HCT116 (cell line): Measurements from ENCODE around the gene TRNP1. TPM values are rescaled to one million over a fixed set of nuclear protein-coding genes. Genes with fewer than 3 reads are reported as not detected.

Experiments
- ATAC-seq: fragments of 200-7000 bp; cut with Tn5 transposase; 2 replicates; pipeline ENCODE4 v1.9.1; 2020; ENCODE audit warnings: mild to moderate bottlenecking, moderate library complexity
- BruUV-seq: library from RNA; stranded (reverse); fragments of 400-500 nt; replicated peaks from 2 replicates; lab custom pipeline; 2021; lab: Mats Ljungman, UMichigan
- CTCF ChIA-PET: fragments of 300-600 bp; sonication (Branson Sonifier 250); formaldehyde crosslinking; loops from one replicate; lab custom pipeline; 2021; ENCODE audit warnings: antibody characterized with exemption; lab: Charles Lee
- POLR2A ChIA-PET: fragments of 300-600, 350-600 bp; sonication (Branson Sonifier 250); formaldehyde crosslinking; loops from one replicate; lab custom pipeline; 2021; ENCODE audit warnings: antibody characterized with exemption; lab: Charles Lee
- RAD21 ChIA-PET, 2 experiments: fragments of 300-600 bp; sonication (Branson Sonifier 250); formaldehyde crosslinking; loops; one replicate each; lab custom pipeline; 2023; ENCODE audit warnings: low total read pairs in 2 of 2; ENCODE audit not compliant: uncharacterized antibody in 2 of 2, unreplicated experiment in 2 of 2, low non-redundant PET in 1 of 2; lab: Charles Lee
- DNase-seq: peaks from one replicate; pipeline ENCODE4 v3.0.0-alpha.2; 2010; ENCODE audit warnings: low read depth, low spot score
- H2AFZ ChIP-seq: fragments of 200-600 bp; shearing (Covaris generic), sonication (generic); 2 replicates; pipeline ENCODE4 v1.6.1; 2017; ENCODE audit warnings: low read depth, mixed run types, mixed read lengths, antibody characterized with exemption, low read length; ENCODE audit not compliant: poor library complexity, severe bottlenecking
- H3K27ac ChIP-seq: 2 replicates; pipeline ENCODE4 v1.5.1; 2012; ENCODE audit warnings: low read depth, low read length
- H3K27me3 ChIP-seq: fragments of 200-600 bp; sonication (generic); 2 replicates; pipeline ENCODE4 v1.6.1; 2016; ENCODE audit warnings: mixed run types, low read length, mixed read lengths; ENCODE audit not compliant: insufficient read depth
- H3K36me3 ChIP-seq, 2 experiments: fragments of 200-500 bp in 1 of 2; fragments of 200-600 bp in 1 of 2; sonication (Bioruptor generic) in 1 of 2; sonication (generic) in 1 of 2; 2 replicates each; pipeline versions ENCODE4 v1.5.1 to v1.6.1; 2014 to 2016; ENCODE audit warnings: low read length in 2 of 2, inconsistent platforms in 1 of 2, mixed read lengths in 1 of 2, mixed run types in 1 of 2; ENCODE audit not compliant: insufficient read depth in 2 of 2, control insufficient read depth in 1 of 2
- H3K4me1 ChIP-seq, 2 experiments: fragments of 200-600 bp in 1 of 2; sonication (generic) in 1 of 2; 2 replicates each; pipeline versions ENCODE4 v1.5.1 to v1.6.1; 2012 to 2017; ENCODE audit warnings: low read length in 2 of 2, inconsistent platforms in 1 of 2, mild to moderate bottlenecking in 1 of 2, mixed read lengths in 1 of 2, mixed run types in 1 of 2, moderate library complexity in 1 of 2; ENCODE audit not compliant: insufficient read depth in 2 of 2, control insufficient read depth in 1 of 2
- H3K4me2 ChIP-seq: fragments of 200-600 bp; sonication (generic); 2 replicates; pipeline ENCODE4 v1.6.1; 2017; ENCODE audit warnings: mixed run types, low read length, mixed read lengths
- H3K4me3 ChIP-seq, 2 experiments: fragments of 200-600 bp in 1 of 2; sonication (generic) in 1 of 2; replicated peaks in 1 of 2; 2 replicates each; pipeline ENCODE4 v1.5.1; 2011 to 2016; ENCODE audit warnings: low read length in 2 of 2, control low read depth in 1 of 2, low read depth in 1 of 2, mild to moderate bottlenecking in 1 of 2, mixed read lengths in 1 of 2, mixed run types in 1 of 2
- H3K79me2 ChIP-seq: fragments of 200-600 bp; sonication (generic); 2 replicates; pipeline ENCODE4 v1.6.1; 2017; ENCODE audit warnings: mild to moderate bottlenecking, mixed run types, low read length, moderate library complexity, mixed read lengths; ENCODE audit not compliant: insufficient read depth
- H3K9ac ChIP-seq: fragments of 200-600 bp; sonication (generic); 2 replicates; pipeline ENCODE4 v1.6.1; 2016; ENCODE audit warnings: low read length, mixed read lengths
- H3K9me2 ChIP-seq: fragments of 200-600 bp; sonication (generic), shearing (Covaris generic); 2 replicates; pipeline ENCODE4 v1.6.1; 2017; ENCODE audit warnings: mixed run types, mild to moderate bottlenecking, moderate library complexity; ENCODE audit not compliant: insufficient read depth
- H3K9me3 ChIP-seq, 2 experiments: fragments of 200-500 bp in 1 of 2; fragments of 200-600 bp in 1 of 2; sonication (Bioruptor generic) in 1 of 2; sonication (generic) in 1 of 2; 2 replicates each; pipeline ENCODE4 v1.6.1; 2014 to 2017; ENCODE audit warnings: low read length in 2 of 2, mixed read lengths in 2 of 2, inconsistent platforms in 1 of 2, low read depth in 1 of 2, mild to moderate bottlenecking in 1 of 2, mixed run types in 1 of 2, moderate library complexity in 1 of 2; ENCODE audit not compliant: control insufficient read depth in 1 of 2, insufficient read depth in 1 of 2
- H4K20me1 ChIP-seq: fragments of 200-600 bp; sonication (generic), shearing (Covaris generic); 2 replicates; pipeline ENCODE4 v1.6.1; 2017; ENCODE audit warnings: mixed run types, mild to moderate bottlenecking, moderate library complexity; ENCODE audit not compliant: insufficient read depth
- EZH2phosphoT487 ChIP-seq: fragments of 200-600 bp; IDR thresholded peaks from 2 replicates; pipeline ENCODE4 v1.6.1; 2018; ENCODE audit warnings: antibody characterized with exemption, borderline replicate concordance
- JUND ChIP-seq: IDR thresholded peaks from 2 replicates; pipeline ENCODE4 v1.6.1; 2012
- POLR2AphosphoS5 ChIP-seq: IDR thresholded peaks from 2 replicates; pipeline ENCODE4 v1.6.1; 2011; ENCODE audit warnings: mild to moderate bottlenecking, low read depth, low read length, moderate library complexity
- SP1 ChIP-seq: IDR thresholded peaks from 2 replicates; pipeline ENCODE4 v1.6.1; 2012; ENCODE audit warnings: low read depth
- SRF ChIP-seq: IDR thresholded peaks from 2 replicates; pipeline ENCODE4 v1.6.1; 2012; ENCODE audit warnings: low read depth
- YY1 ChIP-seq: IDR thresholded peaks from 2 replicates; pipeline ENCODE4 v1.6.1; 2011; ENCODE audit warnings: low read length, low read depth, moderate library complexity, mild to moderate bottlenecking; ENCODE audit not compliant: insufficient replicate concordance; ENCODE audit errors: extremely low read depth
- ZFX ChIP-seq: fragments of 450-650 bp; IDR thresholded peaks from 2 replicates; pipeline ENCODE4 v1.6.1; 2017
- intact Hi-C: fragments of 100-400 bp; cut with micrococcal nuclease; formaldehyde crosslinking; loops from 2 replicates; pipeline ENCODE4 v1.10.0; 2022
- total RNA-seq: library from RNA; stranded (reverse); gene quantifications from one replicate; pipeline ENCODE4 v1.2.1, GENCODE V29; 2021; ENCODE audit not compliant: unreplicated experiment

Gene TRNP1
- total RNA-seq, 1 experiment from 2014 or later = 76.9 TPM

GRCh38 chr1:26971590-26971989, 21.9 kb upstream of the TRNP1 start:
- TF ChIP-seq JUND (no peak), POLR2AphosphoS5 (no peak), ZFX (no peak), SRF (no peak)
- H3K4me3 ChIP-seq = no peak overlapping the region
- DNase-seq (no peak), ATAC-seq (no peak)
- ChIA-PET POLR2A (no interaction called here), RAD21 (no interaction called here), CTCF (no interaction called here)
- H3K27ac ChIP-seq = no peak overlapping the region
- H2AFZ ChIP-seq = no peak overlapping the region
- no peak overlapping the region for H3K9ac ChIP-seq
- no TSS peak for BruUV-seq
- intact Hi-C loops = no loop called here
- H3K79me2 ChIP-seq = no peaks in the 10 kb centered on the region
- no peak overlapping the region for H3K4me2 ChIP-seq
- peaks cover 6 to 46% of the 10 kb centered on the region in 2 experiments; a peak in 3 of 4 replicates for H3K4me1 ChIP-seq
- no peaks in the 10 kb centered on the region for H3K9me2 ChIP-seq
- H3K27me3 ChIP-seq = no peaks in the 10 kb centered on the region
- H4K20me1 ChIP-seq = no peaks in the 10 kb centered on the region
- no peaks in the 10 kb centered on the region for H3K9me3 ChIP-seq
- no peaks in the 10 kb centered on the region for H3K36me3 ChIP-seq

- DNase-seq = no peak
- H3K9ac ChIP-seq = no peak overlapping the region
- H3K4me3 ChIP-seq = no peak overlapping the region
- POLR2A ChIA-PET = interaction anchor here (1.2 kb wide), 1 partner anchor 21 kb away, joined by 4 read pairs; the partner anchor contains the start of gene TRNP1
- intact Hi-C loops = no loop called here
- H3K4me2 ChIP-seq = no peak overlapping the region
- RAD21 ChIA-PET = no interaction called here
- H4K20me1 ChIP-seq = no peaks in the 10 kb centered on the region
- H3K4me1 ChIP-seq = peaks cover 6 to 38% of the 10 kb centered on the region in 2 experiments; a peak in 3 of 4 replicates
- no peaks in the 10 kb centered on the region for H3K27me3 ChIP-seq
- TF ChIP-seq YY1 (no peak), SP1 (no peak), EZH2phosphoT487 (no peak)
- no peaks in the 10 kb centered on the region for H3K9me2 ChIP-seq
- H2AFZ ChIP-seq = no peak overlapping the region
- CTCF ChIA-PET = no interaction called here
- H3K9me3 ChIP-seq = no peaks in the 10 kb centered on the region
- H3K36me3 ChIP-seq = no peaks in the 10 kb centered on the region
- no peak overlapping the region for H3K27ac ChIP-seq
- BruUV-seq = no TSS peak
- no peaks in the 10 kb centered on the region for H3K79me2 ChIP-seq
- no peak for ATAC-seq
Observed at GRCh38 chr1:26972390-26972789, 21.1 kb upstream of the TRNP1 start.
